T-helper 17 cell (primary cell): ENCODE results near the gene DNAJA3. TPM values are rescaled to one million over a fixed set of nuclear protein-coding genes. Genes with fewer than 3 reads are reported as not detected.

Experiments
- ATAC-seq: fragments of 150-1000 bp; cut with Tn5 transposase; 2 replicates; pipeline ENCODE4 v1.10.0; 2021; ENCODE audit warnings: mild to moderate bottlenecking, moderate library complexity
- DNase-seq, 3 donors: peaks; one replicate each; pipeline versions ENCODE4 v3.0.0 to v3.0.0-alpha.2; 2020 to 2021
- H3K9me3 ChIP-seq: one replicate; pipeline ENCODE4 v1.7.0; 2013; ENCODE audit warnings: low read length, mild to moderate bottlenecking; ENCODE audit not compliant: control insufficient read depth, poor library complexity, severe bottlenecking
- H3K27ac Mint-ChIP-seq: one replicate; pipeline ENCODE4 v1.8.0; 2022; ENCODE audit warnings: mild to moderate bottlenecking, moderate library complexity, mixed read lengths
- H3K27me3 Mint-ChIP-seq: one replicate; pipeline ENCODE4 v1.8.0; 2022; ENCODE audit warnings: mixed read lengths
- H3K36me3 Mint-ChIP-seq: one replicate; pipeline ENCODE4 v1.8.0; 2022; ENCODE audit warnings: low read depth, mixed read lengths
- H3K4me1 Mint-ChIP-seq: one replicate; pipeline ENCODE4 v1.8.0; 2022; ENCODE audit warnings: mild to moderate bottlenecking, mixed read lengths
- H3K4me3 Mint-ChIP-seq: one replicate; pipeline ENCODE4 v1.8.0; 2022; ENCODE audit warnings: mild to moderate bottlenecking, moderate library complexity, mixed read lengths
- total RNA-seq, 4 donors: library from RNA in 2 of 4; stranded (reverse) in 2 of 4; gene quantifications; one replicate each; pipeline ENCODE4 v1.2.3 and lab custom pipeline; 2022 to 2026

Gene DNAJA3
- total RNA-seq, 2 donors from 2014 or later: 27.9 to 29.7 TPM

GRCh38 chr16:4443986-4444385, 18.3 kb downstream of the DNAJA3 start:
- H3K27ac Mint-ChIP-seq: no peak overlapping the region
- no peaks in the 10 kb centered on the region for H3K9me3 ChIP-seq
- no peak for DNase-seq
- peaks cover 5% of the 10 kb centered on the region for H3K4me1 Mint-ChIP-seq
- peaks cover 10% of the 10 kb centered on the region for H3K36me3 Mint-ChIP-seq
- no peak for ATAC-seq
- H3K4me3 Mint-ChIP-seq: no peak overlapping the region
- H3K27me3 Mint-ChIP-seq: no peaks in the 10 kb centered on the region

GRCh38 chr16:4450430-4450829, 24.8 kb downstream of the DNAJA3 start:
- Mint-ChIP-seq H3K27ac (no peak overlapping the region), H3K4me3 (no peak overlapping the region), H3K4me1 (no peaks in the 10 kb centered on the region), H3K36me3 (peaks cover 2% of the 10 kb centered on the region), H3K27me3 (no peaks in the 10 kb centered on the region)
- ATAC-seq (no peak), DNase-seq (no peak)
- no peaks in the 10 kb centered on the region for H3K9me3 ChIP-seq

- no peak for ATAC-seq
Observed at GRCh38 chr16:4450931-4451519, 25.4 kb downstream of the DNAJA3 start.

GRCh38 chr16:4452674-4453073, 27.0 kb downstream of the DNAJA3 start:
- H3K9me3 ChIP-seq: no peaks in the 10 kb centered on the region
- Mint-ChIP-seq H3K4me1 (peaks cover 4% of the 10 kb centered on the region), H3K4me3 (no peak overlapping the region), H3K27ac (no peak overlapping the region), H3K36me3 (no peaks in the 10 kb centered on the region), H3K27me3 (no peaks in the 10 kb centered on the region)
- ATAC-seq (no peak), DNase-seq (no peak)

More at GRCh38 chr16:4450931-4451519, 25.4 kb downstream of the DNAJA3 start:
- peaks cover 2% of the 10 kb centered on the region for H3K36me3 Mint-ChIP-seq
- H3K4me1 Mint-ChIP-seq: no peaks in the 10 kb centered on the region
- H3K27ac Mint-ChIP-seq: no peak overlapping the region
- H3K27me3 Mint-ChIP-seq: no peaks in the 10 kb centered on the region
- H3K9me3 ChIP-seq: no peaks in the 10 kb centered on the region
- no peak overlapping the region for H3K4me3 Mint-ChIP-seq
- DNase-seq: no peak

GRCh38 chr16:4454623-4455022, 29.0 kb downstream of the DNAJA3 start:
- no peaks in the 10 kb centered on the region for H3K9me3 ChIP-seq
- H3K27me3 Mint-ChIP-seq: no peaks in the 10 kb centered on the region
- no peak overlapping the region for H3K4me3 Mint-ChIP-seq
- peaks cover 2% of the 10 kb centered on the region for H3K36me3 Mint-ChIP-seq
- DNase-seq (no peak), ATAC-seq (no peak)
- peaks cover 11% of the 10 kb centered on the region for H3K4me1 Mint-ChIP-seq
- H3K27ac Mint-ChIP-seq: peak overlapping the region; percentile 62

GRCh38 chr16:4455081-4455480, 29.4 kb downstream of the DNAJA3 start:
- Mint-ChIP-seq H3K36me3 (peaks cover 2% of the 10 kb centered on the region), H3K4me3 (no peak overlapping the region), H3K27ac (peak overlapping the region; percentile 62), H3K4me1 (peaks cover 15% of the 10 kb centered on the region), H3K27me3 (no peaks in the 10 kb centered on the region)
- DNase-seq (no peak), ATAC-seq (no peak)
- no peaks in the 10 kb centered on the region for H3K9me3 ChIP-seq

- peaks cover 18% of the 10 kb centered on the region for H3K4me1 Mint-ChIP-seq
- H3K27ac Mint-ChIP-seq: no peak overlapping the region
- no peaks in the 10 kb centered on the region for H3K9me3 ChIP-seq
- no peaks in the 10 kb centered on the region for H3K27me3 Mint-ChIP-seq
- DNase-seq (no peak), ATAC-seq (no peak)
- no peak overlapping the region for H3K4me3 Mint-ChIP-seq
- peaks cover 2% of the 10 kb centered on the region for H3K36me3 Mint-ChIP-seq
Observed at GRCh38 chr16:4455951-4456350, 30.3 kb downstream of the DNAJA3 start.

- Mint-ChIP-seq H3K4me3 (peak overlapping the region; percentile 31), H3K27me3 (no peaks in the 10 kb centered on the region), H3K27ac (peak overlapping the region; percentile 34), H3K4me1 (peaks cover 28% of the 10 kb centered on the region), H3K36me3 (peaks cover 2% of the 10 kb centered on the region)
- H3K9me3 ChIP-seq: no peaks in the 10 kb centered on the region
- ATAC-seq (no peak), DNase-seq (no peak)
Observed at GRCh38 chr16:4460936-4461249, 35.2 kb downstream of the DNAJA3 start.

GRCh38 chr16:4461250-4462085, 35.8 kb downstream of the DNAJA3 start:
- no peaks in the 10 kb centered on the region for H3K9me3 ChIP-seq
- Mint-ChIP-seq H3K27ac (peak overlapping the region; percentile 34), H3K36me3 (peaks cover 2% of the 10 kb centered on the region), H3K27me3 (no peaks in the 10 kb centered on the region), H3K4me1 (peaks cover 32% of the 10 kb centered on the region), H3K4me3 (no peak overlapping the region)
- ATAC-seq (no peak), DNase-seq (no peak)

GRCh38 chr16:4463522-4464163, 38.0 kb downstream of the DNAJA3 start:
- no peaks in the 10 kb centered on the region for H3K9me3 ChIP-seq
- no peak for ATAC-seq
- Mint-ChIP-seq H3K4me3 (no peak overlapping the region), H3K36me3 (peaks cover 2% of the 10 kb centered on the region), H3K4me1 (peaks cover 34% of the 10 kb centered on the region), H3K27me3 (no peaks in the 10 kb centered on the region), H3K27ac (peak overlapping the region; percentile 39)
- no peak for DNase-seq

GRCh38 chr16:4465977-4466779, 40.5 kb downstream of the DNAJA3 start:
- H3K4me1 Mint-ChIP-seq: peaks cover 22% of the 10 kb centered on the region
- H3K4me3 Mint-ChIP-seq: peak overlapping the region; percentile 49
- no peaks in the 10 kb centered on the region for H3K36me3 Mint-ChIP-seq
- peak overlapping the region; percentile 94 for H3K27ac Mint-ChIP-seq
- no peaks in the 10 kb centered on the region for H3K9me3 ChIP-seq
- ATAC-seq (peak; percentile 96), DNase-seq (peak; percentile 31 to 37 (median 33))
- no peaks in the 10 kb centered on the region for H3K27me3 Mint-ChIP-seq

- peak overlapping the region; percentile 34 for H3K27ac Mint-ChIP-seq
- peaks cover 24% of the 10 kb centered on the region for H3K4me1 Mint-ChIP-seq
- H3K36me3 Mint-ChIP-seq: no peaks in the 10 kb centered on the region
- H3K27me3 Mint-ChIP-seq: no peaks in the 10 kb centered on the region
- ATAC-seq (no peak), DNase-seq (no peak)
- H3K9me3 ChIP-seq: no peaks in the 10 kb centered on the region
- H3K4me3 Mint-ChIP-seq: no peak overlapping the region
Observed at GRCh38 chr16:4467916-4468315, 42.2 kb downstream of the DNAJA3 start.

- DNase-seq (no peak), ATAC-seq (no peak)
- Mint-ChIP-seq H3K4me1 (peaks cover 27% of the 10 kb centered on the region), H3K27ac (no peak overlapping the region), H3K36me3 (no peaks in the 10 kb centered on the region), H3K27me3 (no peaks in the 10 kb centered on the region), H3K4me3 (no peak overlapping the region)
- H3K9me3 ChIP-seq: no peaks in the 10 kb centered on the region
Observed at GRCh38 chr16:4468972-4469371, 43.3 kb downstream of the DNAJA3 start.
